DMS153 treated with DMSO at 0.1 percent for 48 hours (cell line): Measurements from ENCODE around the gene LRSAM1.
A peak's percentile ranks its signal among the peaks of the same experiment; 100 is the strongest.

Source experiments
- DNase-seq: peaks from one replicate; lab custom pipeline; 2025; ENCODE audit not compliant: unreplicated experiment; lab: John Stamatoyannopoulos, UW

Gene LRSAM1

DNA sequence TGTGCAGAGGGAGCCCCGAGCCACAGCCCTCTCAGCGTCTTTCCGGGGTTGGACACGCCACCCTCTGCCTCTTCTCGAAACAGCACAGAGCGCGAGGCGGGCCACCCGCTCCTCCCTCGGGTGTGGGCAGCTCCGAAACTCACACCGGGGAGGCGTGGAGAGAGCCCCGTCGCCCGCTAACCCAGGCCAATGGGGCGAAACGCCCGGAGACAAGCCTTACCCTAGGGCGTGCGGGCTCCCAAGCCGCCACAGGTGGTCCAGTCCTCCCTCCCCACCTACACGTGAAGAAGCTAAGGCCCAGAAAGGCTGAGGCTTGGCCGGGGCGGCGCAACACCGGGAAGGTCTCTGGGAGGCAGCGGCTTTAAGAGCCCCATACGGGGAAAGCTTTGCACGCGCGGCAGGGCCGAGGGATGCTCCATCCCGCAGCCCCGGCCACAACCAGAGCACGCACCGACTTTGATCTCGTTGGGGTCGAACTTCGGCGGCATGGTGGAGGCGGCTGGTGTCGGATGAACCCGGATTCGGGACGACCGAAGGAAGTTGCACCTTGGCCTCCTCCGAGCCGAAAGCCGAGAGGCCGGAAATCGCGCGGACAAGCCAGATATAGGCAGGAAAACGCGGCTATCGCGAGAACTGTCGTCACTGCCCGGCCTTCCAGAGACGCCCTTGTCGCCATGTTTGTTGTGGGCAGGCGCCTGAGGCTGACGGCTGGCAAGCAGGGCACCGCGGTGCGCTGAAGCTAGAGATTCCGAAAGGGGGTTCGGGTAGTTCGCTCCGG, at the start of gene LRSAM1, which contains the start of gene RPL12:
LRSAM1 (plus strand) TSS at position 681 of the 778 bp plus-strand sequence. CDS start 3,018 bp downstream, outside the sequence.
RPL12 (minus strand) TSS at position 577 of the 778 bp plus-strand sequence; CDS start at position 488, 89 bp downstream.
- peak; percentile 79 for DNase-seq

DNA sequence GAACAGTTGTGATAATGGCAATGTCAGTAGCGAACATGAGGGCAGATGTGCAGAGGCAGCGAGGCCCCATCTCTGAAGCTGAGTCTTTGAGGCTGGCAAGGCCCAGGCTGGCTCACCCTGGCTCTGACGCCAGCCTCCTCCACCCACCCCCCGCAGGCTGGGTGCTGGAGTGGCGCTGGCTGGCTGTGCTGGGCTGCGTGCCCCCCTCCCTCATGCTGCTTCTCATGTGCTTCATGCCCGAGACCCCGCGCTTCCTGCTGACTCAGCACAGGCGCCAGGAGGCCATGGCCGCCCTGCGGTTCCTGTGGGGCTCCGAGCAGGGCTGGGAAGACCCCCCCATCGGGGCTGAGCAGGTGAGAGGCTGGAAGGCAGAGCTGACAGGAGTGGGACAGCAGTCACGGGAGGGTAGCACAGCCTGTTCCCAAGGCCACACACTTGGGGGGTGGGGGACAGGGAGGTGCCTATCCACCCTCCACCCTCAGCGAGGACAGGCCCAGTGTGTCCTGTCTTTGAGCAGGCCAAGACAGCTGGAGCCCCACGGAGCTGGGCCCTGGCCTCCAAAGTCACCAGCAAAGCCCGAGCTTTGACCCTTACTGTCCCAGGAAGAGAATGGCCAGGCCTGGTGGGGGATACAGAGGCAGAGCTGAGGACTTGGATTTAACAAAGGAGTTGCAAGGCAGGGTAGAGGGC, 48.8 kb upstream of the LRSAM1 start:
- DNase-seq: no peak

DNA sequence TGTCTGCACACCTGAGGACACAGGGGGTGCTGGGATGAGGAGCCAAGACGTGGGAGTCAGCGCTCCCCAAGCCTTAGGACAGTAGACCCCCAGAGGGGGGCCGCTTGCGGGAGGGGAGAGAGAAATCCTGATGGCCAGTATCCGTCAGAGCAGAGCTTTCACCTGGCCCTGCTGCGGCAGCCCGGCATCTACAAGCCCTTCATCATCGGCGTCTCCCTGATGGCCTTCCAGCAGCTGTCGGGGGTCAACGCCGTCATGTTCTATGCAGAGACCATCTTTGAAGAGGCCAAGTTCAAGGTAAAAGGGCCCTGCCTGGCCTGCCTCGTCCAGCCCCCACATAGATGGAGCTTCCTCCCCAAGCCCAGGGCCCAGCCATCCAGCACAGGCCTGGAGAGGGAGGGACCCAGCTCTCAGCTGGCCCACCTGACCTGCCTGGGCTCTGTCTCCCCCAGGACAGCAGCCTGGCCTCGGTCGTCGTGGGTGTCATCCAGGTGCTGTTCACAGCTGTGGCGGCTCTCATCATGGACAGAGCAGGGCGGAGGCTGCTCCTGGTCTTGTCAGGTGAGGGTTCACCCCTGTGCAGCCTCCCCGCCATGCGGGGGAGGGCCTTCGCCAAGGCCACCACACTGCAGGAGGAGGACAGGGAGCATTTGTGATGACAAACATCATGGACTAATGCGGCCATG, 47.7 kb upstream of the LRSAM1 start:
- no peak for DNase-seq

DNA sequence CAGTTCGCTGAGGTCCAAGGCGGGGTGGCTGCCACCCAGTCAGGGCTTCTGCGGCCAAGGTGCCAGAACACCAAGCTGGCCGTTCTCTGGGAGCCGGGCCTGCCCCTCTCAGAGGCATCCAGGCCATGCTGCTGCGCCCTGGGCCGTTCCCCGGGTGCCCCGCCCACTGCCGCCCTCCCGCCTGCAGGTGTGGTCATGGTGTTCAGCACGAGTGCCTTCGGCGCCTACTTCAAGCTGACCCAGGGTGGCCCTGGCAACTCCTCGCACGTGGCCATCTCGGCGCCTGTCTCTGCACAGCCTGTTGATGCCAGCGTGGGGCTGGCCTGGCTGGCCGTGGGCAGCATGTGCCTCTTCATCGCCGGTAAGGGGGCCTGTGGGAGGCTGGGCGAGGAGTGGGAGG, 46.7 kb upstream of the LRSAM1 start:
- no peak for DNase-seq

DNA sequence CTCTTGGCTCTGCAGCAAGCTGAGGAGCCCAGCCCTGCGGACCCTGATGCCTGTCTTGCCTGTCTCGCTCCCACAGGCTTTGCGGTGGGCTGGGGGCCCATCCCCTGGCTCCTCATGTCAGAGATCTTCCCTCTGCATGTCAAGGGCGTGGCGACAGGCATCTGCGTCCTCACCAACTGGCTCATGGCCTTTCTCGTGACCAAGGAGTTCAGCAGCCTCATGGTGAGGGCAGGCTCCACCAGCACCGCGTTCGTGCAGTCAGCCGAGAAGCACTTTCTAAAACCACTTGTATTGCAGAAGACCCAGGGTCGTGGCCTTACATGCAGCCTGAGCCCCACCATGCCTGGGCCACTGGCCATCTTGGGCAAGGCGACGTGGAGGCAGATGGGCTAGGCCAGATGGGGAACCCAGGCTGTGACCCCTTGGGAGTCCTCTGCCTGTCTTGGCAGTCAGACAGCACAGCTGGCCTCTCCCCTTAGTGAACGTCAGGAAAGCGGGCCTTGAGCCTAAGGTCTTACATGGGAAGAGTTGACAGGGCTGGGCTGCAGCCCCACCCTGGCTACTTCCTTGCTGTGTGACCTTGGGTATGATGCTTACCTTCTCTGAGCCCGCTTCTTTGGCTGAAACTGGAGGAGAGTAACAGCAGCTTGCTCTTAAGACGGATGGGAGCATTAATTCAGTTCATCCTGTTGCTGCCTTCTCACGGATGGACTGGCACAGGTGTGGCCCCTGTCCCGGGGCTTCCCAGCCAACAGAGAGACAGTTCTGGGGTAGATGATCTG, 45.8 kb upstream of the LRSAM1 start:
- DNase-seq: no peak

DNA sequence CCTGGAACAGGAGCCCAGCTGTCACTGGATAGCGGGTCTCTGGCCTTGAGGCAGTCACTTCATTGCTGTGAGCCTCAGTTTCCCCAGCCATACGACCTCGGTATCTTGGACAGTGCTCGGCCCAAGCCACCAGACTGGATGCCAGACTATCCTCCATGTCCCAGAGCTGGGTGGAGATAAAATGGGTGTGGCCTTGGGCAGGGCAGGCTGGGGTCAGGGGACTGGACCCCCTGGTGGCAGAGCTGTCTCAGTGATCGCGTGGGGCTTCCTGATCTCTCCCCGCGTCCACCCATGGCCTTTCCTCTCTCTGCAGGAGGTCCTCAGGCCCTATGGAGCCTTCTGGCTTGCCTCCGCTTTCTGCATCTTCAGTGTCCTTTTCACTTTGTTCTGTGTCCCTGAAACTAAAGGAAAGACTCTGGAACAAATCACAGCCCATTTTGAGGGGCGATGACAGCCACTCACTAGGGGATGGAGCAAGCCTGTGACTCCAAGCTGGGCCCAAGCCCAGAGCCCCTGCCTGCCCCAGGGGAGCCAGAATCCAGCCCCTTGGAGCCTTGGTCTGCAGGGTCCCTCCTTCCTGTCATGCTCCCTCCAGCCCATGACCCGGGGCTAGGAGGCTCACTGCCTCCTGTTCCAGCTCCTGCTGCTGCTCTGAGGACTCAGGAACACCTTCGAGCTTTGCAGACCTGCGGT, 44.4 kb upstream of the LRSAM1 start:
- DNase-seq: no peak

DNA sequence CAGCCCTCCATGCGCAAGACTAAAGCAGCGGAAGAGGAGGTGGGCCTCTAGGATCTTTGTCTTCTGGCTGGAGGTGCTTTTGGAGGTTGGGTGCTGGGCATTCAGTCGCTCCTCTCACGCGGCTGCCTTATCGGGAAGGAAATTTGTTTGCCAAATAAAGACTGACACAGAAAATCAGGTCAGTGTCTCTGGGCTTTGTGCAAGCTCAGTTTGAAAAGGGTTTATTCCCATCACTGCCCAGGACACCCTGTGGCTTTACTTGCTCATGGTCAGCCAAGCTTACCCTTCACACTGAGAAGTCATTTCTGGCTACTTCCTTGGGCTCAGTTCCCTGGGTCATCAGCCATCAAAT, 43.8 kb upstream of the LRSAM1 start:
- no peak for DNase-seq

DNA sequence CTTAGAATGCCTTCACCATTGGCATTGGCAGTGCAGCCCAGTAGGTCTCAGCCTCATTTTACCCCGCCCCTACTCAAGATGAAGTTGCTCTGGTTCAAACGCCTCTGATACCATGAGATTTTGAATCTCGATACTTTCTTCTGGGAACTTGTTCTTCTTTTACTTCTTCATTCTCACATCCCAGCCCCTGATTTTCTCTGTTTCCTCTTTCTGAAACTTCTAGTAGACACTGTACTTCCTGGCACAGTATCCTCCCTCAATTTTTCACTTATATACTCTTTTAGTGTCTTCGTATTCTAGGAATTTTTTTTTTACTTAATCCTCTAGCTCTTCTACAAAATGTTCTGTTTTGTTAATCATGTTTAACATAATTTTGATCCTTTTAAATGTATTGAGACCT, 40.2 kb upstream of the LRSAM1 start:
- DNase-seq: no peak

DNA sequence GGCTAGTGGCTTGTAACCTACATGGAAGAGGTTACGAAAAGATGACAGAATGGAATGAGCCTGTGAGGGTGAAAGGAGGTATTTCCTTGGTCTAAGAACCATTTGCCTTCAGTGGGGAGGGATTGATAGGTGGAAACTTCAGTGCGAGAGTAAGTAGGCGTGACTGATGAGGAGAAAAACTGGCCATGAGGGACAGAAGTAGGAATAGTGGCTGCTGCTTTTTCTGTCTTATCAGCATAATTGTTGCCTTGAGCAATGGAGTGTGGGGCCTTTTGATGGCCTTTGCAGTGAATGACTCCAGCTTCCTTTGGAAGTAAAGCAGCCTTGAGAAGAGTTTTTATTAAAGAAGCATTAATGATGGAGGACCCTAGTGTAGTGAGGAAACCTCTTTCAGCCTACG, 36.2 kb upstream of the LRSAM1 start:
- DNase-seq: no peak

DNA sequence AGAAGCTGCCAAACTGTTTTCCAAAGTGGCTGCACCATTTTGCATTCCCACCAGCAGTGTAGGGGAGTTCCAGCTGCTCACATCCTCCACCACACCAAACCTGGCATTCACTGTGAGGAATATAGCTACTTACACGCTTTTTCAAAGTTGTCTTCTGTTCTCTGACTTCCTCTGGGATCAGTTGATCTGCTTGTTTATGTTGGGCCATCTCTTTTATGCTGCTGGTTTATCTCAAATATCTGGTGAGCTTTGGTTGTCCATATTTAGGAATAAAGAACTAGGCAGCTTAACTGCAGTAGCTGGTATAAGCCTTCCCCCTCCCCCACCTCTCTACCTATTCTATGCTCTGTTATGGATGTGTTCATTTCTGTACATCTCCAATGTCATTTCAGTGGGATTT, 35.7 kb upstream of the LRSAM1 start:
- DNase-seq: no peak

DNA sequence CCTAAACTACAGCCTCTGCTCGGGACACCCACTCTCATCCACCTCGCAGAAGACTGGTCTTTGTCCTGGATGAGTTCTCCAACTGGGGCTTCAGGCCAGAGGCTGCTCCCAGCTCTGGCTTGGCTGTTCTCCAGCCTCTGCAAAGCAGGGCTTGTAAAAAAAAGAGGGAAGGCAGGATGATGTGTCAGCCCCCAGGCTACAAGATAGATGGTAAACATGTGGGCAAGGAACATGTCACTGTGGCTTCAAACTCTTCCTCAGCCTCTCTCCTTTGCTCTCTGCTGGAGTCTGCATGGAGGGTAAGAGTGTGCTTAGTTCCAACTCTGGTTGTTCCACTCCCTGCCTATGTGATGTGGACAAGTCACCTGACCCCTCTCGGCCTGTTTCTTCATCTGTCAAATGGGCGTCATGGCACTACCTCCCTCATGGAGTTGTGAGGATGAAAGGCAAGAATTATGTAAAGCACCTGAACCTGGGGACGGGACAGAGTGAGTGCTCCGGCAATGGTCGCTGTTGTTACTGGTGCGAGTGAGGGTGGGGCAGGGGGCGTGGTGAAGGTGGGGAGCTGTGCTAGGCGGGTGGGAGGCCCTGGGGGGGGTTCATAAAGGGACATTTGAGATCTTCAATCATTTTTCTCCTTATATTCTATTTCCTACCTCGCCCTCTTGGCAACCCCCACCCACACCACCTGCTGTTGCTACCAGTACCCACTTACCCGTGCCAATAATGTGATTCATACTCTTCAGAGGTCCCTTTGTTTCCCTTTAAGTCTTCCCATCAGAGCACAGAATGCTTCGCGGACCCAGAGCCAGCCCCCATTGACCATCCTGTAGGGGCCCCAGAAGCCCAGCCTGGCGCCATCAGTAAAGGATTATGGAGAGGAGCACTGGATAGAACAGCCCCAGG, 33.9 kb upstream of the LRSAM1 start:
- no peak for DNase-seq

DNA sequence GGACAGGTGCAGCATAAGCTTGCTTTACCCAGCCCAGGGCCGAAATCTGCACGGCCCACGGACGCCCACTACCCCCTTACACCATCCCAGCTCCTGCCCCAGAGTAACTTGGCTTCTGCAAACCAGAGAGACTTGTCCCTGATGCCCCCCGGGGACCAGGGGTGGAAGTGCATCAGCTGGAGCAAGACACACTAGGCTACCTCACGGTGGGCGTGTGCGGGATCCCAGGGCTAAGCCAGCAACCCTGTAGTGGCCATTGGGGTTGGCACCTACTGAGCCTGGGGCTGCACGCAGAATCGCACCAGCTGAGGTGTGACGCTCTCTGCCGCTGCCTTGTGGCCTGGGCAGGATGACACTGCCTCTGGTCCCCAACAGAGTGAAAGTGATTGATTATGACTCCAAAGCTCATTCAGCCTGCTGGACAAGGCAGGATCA, 33.3 kb upstream of the LRSAM1 start:
- no peak for DNase-seq

DNA sequence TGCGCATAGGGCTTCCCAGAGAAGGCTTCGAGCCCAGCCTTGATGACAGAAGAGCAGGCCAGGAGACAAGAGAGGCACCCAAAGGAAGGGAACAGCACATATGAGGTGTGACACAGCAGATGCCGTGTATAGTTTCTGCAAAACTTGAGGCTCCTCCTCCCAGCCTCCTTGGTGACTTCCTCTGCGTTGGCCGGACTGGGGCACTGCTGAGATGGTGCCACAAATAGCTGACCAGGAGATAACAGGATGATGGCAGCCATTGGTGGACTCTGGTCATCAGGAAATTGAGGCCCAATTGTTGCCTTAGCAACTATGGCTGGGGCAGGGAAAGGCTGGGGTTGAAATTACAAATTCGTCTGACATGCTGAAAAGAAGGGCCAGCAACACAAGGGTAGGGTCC, 32.0 kb upstream of the LRSAM1 start:
- DNase-seq: no peak

DNA sequence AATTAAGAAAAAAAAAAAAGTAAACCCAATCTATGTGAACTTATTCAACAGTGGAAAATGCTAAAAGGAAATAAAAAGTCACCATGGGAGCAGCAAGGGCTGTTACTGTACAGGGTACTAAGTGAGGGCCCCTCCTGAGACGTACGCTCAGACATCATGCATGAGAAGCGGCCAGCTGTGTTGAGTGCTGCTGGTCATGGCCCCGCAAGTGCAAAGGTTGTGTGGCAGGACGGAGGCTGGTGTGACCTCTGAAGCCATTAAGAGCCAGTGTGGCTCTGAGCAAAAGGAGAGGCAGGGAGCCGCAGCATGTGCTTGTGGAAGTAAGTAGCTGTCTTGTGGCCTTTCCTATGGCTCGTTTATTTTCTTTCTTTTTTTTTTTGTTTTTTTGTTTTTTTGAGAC, 30.3 kb upstream of the LRSAM1 start:
- no peak for DNase-seq

DNA sequence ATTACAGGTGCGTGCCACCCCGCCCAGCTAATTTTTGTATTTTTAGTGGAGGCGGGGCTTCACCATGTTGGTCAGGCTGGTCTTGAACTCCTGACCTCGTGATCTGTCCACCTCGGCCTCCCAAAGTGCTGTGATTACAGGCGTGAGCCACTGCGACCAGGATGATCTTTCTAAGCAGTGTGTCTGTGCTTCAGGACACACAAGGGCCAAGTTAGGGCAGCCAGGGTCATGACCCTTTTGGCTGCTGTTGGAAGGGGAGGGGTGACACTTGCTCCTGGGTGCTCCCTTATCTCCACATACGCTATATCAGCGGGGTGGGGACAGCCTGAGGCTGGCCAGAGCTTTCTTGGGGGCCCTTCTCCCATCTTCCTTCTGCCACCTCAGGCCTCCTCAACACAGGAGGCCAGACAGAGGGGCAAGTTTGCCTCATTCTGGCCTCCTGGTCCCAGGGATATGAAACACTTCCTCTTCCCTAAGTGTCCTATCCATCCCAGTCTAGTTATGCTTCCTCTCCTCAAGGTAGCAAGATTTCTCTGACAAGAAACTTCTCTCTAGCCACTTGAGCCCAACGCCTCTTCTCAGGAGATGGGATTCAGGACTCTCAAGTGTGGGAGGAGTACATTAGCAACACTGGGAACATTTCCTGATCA, 29.1 kb upstream of the LRSAM1 start:
- no peak for DNase-seq

DNA sequence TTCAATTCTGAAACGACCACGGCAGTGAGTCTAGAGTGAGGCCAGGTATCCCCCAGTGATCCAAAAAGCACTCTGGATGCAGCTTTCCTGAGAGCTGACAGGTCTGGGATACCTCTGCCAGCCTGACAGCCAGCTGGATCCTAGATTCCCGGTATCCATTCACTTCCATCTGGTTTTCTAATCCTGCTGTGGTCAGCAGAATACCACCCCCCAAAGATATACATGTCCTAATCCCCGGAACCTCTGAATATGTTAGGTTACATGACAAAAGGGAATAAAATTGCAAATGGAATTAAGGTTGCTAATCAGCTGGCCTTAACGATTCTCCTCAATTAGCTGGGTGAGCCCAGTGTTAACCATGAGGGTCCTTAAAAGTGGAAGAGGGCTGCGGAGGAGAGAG, 28.5 kb upstream of the LRSAM1 start:
- no peak for DNase-seq

DNA sequence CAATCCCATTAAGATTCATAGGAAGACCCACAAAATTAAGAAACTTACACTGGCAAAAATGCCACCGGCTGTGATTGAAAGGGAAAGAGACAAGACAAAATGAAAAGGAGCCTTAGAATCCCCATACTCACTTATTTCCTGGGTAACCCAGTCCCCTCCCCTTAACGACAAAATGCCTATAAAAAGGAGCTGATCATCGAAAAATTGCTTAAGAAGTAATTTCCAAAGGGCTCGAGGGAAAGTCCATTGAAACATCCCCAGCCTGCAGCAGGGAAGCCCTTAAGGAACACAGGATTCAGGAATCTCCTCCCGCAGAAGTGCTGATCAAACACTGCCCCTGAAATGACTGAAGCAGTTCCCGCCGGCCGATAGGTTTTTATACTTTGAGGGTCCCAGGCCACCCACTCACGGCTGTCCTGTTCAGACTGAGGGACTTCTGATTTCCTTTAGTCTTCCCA, 27.8 kb upstream of the LRSAM1 start:
- peak; percentile 22 for DNase-seq

DNA sequence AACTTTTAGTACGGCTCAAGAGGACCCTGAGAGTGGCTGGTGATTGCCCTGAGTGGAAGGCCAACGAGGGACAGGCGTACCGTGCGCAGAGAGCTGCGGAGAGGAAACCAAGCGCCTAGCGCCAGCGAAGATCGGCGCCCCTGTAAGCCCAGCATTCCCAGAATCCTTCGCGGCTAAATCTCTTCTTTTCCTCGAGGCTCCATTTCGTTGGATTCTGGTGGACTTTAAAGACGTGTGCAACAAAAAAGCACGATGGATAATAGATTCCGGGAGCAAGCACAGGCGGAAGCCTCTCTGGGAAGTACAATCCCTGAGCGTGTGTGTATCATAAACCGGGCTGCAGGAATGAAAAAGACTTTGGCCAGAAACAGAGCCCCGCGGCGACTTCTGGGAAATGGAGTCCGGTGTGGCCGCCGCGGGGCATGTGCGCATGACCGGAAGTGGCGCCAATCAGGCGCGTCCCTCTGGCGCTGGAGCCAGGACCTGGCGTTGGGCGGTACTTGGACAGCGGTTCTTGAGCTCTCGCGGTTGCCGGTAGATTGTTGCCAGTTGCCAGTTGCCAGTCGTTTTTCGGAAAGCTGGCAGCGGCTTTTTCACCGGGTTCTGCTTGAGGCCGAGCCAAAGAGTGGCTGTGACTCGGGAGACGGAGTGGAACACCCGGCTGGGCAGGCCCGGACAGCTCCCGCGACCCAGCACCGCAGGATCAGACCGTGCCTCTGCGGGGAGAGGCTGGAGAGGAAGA, 27.2 kb upstream of the LRSAM1 start, which contains the start of gene ZNF79:
ZNF79 (plus strand) TSS at position 449 of the 742 bp plus-strand sequence. CDS start 406 bp downstream, outside the sequence.
- peak; percentile 88 for DNase-seq
